IPS-11a (cell line): Measurements from ENCODE around the gene ABHD6.

Experiments
- H3K4me3 ChIP-seq: one replicate; pipeline ENCODE4 v1.5.1; 2013; ENCODE audit warnings: low read depth, low read length, control low read depth

ABHD6 gene

DNA sequence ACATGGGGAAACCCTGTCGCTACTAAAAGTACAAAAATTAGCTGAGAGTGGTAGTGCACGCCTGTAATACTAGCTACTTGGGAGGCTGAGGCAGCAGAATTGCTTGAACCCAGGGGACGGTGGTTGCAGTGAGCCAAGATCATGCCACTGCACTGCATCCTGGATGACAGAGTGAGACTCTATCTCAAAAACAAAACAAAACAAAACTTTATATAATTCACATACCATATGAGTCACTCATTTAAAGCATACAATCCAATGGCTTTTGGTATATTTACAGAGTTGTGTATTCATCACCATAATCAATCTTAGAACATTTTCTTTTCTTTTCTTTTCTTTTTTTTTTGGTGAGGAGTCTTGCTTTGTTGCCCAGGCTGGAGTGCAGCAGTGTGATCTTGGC lies 103.8 kb downstream of the ABHD6 start:
- H3K4me3 ChIP-seq, result no peak overlapping the region

DNA sequence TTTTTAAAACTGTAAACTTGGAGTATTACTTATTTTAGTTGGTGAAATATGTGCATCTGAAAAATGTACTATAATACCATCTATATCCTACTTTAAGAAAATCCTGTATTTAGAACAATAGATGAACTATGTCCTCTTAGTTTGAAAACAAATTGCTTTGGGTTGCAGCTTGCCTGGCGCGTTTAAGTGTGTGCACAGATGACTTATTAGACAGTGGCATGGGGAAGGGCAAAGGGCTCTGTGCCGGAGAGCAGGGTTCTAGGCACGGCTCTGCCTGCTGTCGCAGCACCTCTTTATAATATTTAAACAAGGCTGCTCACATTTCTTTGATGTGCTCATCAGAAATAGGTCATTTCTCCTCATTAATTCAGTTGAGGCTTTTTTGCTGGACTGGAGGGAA lies 105.1 kb downstream of the ABHD6 start:
- no peak overlapping the region for H3K4me3 ChIP-seq
